Fibroblast of peridontal ligament (primary cell): ENCODE measurements around the gene PCDHB7.
A peak's percentile ranks its signal among the peaks of the same experiment; 100 is the strongest.
"Not testable (repeated sequence)": the region's sequence is repeated elsewhere in the genome, so short reads cannot be mapped to it uniquely, and the experiment has no call there.

Experiments used
- DNase-seq: peaks from one replicate; pipeline ENCODE4 v3.0.0-alpha.2; 2010; ENCODE audit errors: extremely low read depth

Gene PCDHB7

GRCh38 chr5:141172381-141173204 lies at the start of gene PCDHB7:
Gene PCDHB7 (plus strand): TSS chr5:141172644. CDS start chr5:141172836, 192 bp downstream.
- DNase-seq = peak; percentile 25

DNA sequence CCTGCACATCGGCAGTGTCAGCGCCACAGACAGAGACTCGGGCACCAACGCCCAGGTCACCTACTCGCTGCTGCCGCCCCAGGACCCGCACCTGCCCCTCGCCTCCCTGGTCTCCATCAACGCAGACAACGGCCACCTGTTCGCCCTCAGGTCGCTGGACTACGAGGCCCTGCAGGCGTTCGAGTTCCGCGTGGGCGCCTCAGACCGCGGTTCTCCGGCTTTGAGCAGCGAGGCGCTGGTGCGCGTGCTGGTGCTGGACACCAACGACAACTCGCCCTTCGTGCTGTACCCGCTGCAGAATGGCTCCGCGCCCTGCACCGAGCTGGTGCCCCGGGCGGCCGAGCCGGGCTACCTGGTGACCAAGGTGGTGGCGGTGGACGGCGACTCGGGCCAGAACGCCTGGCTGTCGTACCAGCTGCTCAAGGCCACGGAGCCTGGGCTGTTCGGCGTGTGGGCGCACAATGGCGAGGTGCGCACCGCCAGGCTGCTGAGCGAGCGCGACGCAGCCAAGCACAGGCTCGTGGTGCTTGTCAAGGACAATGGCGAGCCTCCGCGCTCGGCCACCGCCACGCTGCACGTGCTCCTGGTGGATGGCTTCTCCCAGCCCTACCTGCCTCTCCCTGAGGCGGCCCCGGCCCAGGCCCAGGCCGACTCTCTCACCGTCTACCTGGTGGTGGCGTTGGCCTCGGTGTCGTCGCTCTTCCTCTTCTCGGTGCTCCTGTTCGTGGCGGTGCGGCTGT lies 48.9 kb upstream of the PCDHB7 start:
- DNase-seq = not testable (repeated sequence)

GRCh38 chr5:141127305-141127704 lies 45.1 kb upstream of the PCDHB7 start:
- no peak for DNase-seq

GRCh38 chr5:141135030-141135717 lies 37.3 kb upstream of the PCDHB7 start, which contains the start of gene PCDHB5:
Gene PCDHB5 (plus strand): TSS chr5:141135206. CDS start chr5:141135435, 229 bp downstream.
- peak; percentile 38 for DNase-seq

- DNase-seq = no peak
These were observed 36.7 kb upstream of the PCDHB7 start for GRCh38 chr5:141135718-141136266.

- not testable (repeated sequence) for DNase-seq
These were observed 35.1 kb upstream of the PCDHB7 start for GRCh38 chr5:141137346-141137745.

- peak; percentile 2 for DNase-seq
These were observed 22.6 kb upstream of the PCDHB7 start, which contains the start of gene PCDHB6 for GRCh38 chr5:141149812-141150211. Gene PCDHB6 (plus strand): TSS chr5:141150057. CDS start chr5:141150258, 201 bp downstream.

DNA sequence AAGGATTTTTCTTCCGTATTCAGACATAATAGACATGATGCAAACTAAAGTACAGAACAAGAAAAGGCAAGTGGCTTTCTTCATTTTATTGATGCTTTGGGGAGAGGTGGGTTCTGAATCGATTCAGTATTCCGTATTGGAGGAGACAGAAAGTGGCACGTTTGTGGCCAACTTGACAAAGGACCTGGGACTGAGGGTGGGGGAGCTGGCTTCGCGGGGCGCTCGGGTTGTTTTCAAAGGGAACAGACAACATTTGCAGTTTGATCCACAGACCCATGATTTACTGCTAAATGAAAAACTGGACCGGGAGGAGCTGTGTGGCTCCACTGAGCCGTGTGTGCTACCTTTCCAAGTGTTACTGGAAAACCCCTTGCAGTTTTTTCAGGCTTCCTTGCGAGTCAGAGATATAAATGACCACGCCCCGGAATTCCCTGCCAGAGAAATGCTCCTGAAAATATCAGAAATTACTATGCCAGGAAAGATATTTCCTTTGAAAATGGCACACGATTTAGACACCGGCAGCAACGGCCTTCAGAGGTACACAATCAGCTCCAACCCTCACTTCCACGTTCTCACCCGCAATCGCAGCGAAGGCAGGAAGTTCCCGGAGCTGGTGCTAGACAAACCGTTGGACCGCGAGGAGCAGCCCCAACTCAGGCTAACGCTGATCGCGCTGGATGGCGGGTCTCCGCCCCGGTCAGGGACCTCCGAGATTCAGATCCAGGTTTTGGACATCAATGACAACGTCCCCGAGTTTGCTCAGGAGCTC lies 22.0 kb upstream of the PCDHB7 start:
- DNase-seq = no peak

- no peak for DNase-seq
These were observed 21.5 kb upstream of the PCDHB7 start for GRCh38 chr5:141150993-141151325.

- not testable (repeated sequence) for DNase-seq
These were observed 20.8 kb upstream of the PCDHB7 start for GRCh38 chr5:141151632-141152031.

DNA sequence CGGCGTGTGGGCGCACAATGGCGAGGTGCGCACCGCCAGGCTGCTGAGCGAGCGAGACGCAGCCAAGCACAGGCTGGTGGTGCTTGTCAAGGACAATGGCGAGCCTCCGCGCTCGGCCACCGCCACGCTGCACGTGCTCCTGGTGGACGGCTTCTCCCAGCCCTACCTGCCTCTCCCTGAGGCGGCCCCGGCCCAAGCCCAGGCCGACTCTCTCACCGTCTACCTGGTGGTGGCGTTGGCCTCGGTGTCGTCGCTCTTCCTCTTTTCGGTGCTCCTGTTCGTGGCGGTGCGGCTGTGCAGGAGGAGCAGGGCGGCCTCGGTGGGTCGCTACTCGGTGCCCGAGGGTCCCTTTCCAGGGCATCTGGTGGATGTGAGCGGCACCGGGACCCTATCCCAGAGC lies 20.3 kb upstream of the PCDHB7 start:
- DNase-seq = not testable (repeated sequence)

DNA sequence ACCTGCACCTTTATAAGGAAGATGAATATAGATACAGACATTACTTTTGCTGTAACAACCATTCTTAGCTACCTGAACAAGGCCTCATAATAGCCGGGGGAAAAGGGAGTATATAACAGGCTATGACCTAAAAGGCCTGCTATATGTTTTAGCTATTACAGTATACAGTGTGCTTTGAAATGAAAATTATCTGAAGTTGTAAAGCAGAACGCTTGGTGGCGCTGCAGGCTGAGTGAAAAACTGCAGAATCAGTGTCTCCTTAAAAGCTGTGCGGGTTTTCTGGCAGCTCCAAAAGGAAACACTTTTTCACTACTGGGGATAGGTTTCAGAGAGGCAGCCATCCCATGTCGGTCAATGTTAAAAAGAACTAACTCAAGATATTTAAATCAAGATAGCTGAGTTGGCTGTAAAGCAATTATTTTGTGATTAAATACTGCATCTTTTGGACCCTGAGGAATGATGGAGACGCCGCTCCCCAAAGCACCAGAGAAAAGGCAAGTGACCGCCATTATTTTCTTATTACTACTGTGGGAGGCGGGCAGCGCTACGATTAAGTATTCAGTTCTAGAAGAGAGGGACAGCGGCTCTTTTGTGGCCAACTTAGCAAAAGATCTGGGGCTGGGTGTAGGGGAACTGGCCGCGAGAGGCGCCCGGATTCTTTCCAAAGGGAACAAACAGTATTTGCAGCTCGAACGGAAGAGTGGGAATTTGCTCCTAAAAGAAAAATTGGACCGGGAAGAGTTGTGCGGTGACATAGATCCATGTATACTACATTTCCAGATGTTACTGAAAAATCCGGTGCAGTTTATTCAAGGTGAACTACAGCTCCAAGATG lies 16.7 kb upstream of the PCDHB7 start:
- DNase-seq = no peak

- DNase-seq = not testable (repeated sequence)
These were observed 15.1 kb upstream of the PCDHB7 start for GRCh38 chr5:141157356-141157755.

GRCh38 chr5:141157901-141158300 lies 14.5 kb upstream of the PCDHB7 start:
- DNase-seq = not testable (repeated sequence)

DNA sequence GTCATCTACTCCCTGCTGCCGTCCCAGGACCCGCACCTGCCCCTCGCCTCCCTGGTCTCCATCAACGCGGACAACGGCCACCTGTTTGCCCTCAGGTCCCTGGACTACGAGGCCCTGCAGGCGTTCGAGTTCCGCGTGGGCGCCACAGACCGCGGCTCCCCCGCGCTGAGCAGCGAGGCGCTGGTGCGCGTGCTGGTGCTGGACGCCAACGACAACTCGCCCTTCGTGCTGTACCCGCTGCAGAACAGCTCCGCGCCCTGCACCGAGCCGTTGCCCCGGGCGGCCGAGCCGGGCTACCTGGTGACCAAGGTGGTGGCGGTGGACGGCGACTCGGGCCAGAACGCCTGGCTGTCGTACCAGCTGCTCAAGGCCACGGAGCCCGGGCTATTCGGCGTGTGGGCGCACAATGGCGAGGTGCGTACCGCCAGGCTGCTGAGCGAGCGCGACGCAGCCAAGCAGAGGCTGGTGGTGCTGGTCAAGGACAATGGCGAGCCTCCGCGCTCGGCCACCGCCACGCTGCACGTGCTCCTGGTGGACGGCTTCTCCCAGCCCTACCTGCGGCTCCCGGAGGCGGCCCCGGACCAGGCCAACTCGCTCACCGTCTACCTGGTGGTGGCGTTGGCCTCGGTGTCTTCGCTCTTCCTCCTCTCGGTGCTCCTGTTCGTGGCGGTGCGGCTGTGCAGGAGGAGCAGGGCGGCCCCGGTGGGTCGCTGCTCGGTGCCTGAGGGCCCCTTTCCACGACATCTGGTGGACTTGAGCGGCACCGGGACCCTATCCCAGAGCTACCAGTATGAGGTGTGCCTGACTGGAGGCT lies 2.1 kb downstream of the PCDHB7 start:
- not testable (repeated sequence) for DNase-seq

GRCh38 chr5:141175933-141176332 lies 3.5 kb downstream of the PCDHB7 start:
- no peak for DNase-seq

GRCh38 chr5:141177577-141178191 lies 5.2 kb downstream of the PCDHB7 start, which contains the start of gene PCDHB8:
Gene PCDHB8 (plus strand): TSS chr5:141177790. CDS start chr5:141178035, 245 bp downstream.
- not testable (repeated sequence) for DNase-seq

GRCh38 chr5:141179371-141179770 lies 6.9 kb downstream of the PCDHB7 start:
- not testable (repeated sequence) for DNase-seq

GRCh38 chr5:141179876-141180275 lies 7.4 kb downstream of the PCDHB7 start:
- not testable (repeated sequence) for DNase-seq
